ACC112 (cell line): ENCODE measurements around the gene FAM180A.

Experiments
- H2AFZ ChIP-seq: fragments of 200-600 bp; sonication (generic); one replicate; pipeline ENCODE4 v1.6.0; 2017; ENCODE audit warnings: antibody characterized with exemption, low read length; ENCODE audit not compliant: unreplicated experiment
- H3K27ac ChIP-seq: fragments of 200-600 bp; sonication (generic); 2 replicates; pipeline ENCODE4 v1.5.1; 2014; ENCODE audit warnings: low read depth, mild to moderate bottlenecking, antibody characterized with exemption, low read length, moderate library complexity
- H3K27me3 ChIP-seq: fragments of 200-600 bp; sonication (generic); 2 replicates; pipeline ENCODE4 v1.6.1; 2014; ENCODE audit warnings: mild to moderate bottlenecking, antibody characterized with exemption, low read length, moderate library complexity, mixed read lengths; ENCODE audit not compliant: insufficient read depth
- H3K36me3 ChIP-seq: fragments of 200-600 bp; sonication (generic); 2 replicates; pipeline ENCODE4 v1.6.1; 2016; ENCODE audit warnings: mild to moderate bottlenecking, antibody characterized with exemption, low read length, moderate library complexity, mixed read lengths; ENCODE audit not compliant: insufficient read depth
- H3K4me1 ChIP-seq: fragments of 200-600 bp; sonication (generic); one replicate; pipeline ENCODE4 v1.6.1; 2016; ENCODE audit warnings: low read length, mixed read lengths; ENCODE audit not compliant: insufficient read depth, unreplicated experiment, control insufficient read depth
- H3K4me3 ChIP-seq: fragments of 200-600 bp; sonication (generic); 2 replicates; pipeline ENCODE4 v1.5.1; 2014; ENCODE audit warnings: mild to moderate bottlenecking, low read depth, low read length
- H3K79me2 ChIP-seq: fragments of 200-600 bp; sonication (generic); one replicate; pipeline ENCODE4 v1.6.0; 2016; ENCODE audit warnings: low read length; ENCODE audit not compliant: control insufficient read depth, unreplicated experiment, insufficient read depth

FAM180A gene

DNA sequence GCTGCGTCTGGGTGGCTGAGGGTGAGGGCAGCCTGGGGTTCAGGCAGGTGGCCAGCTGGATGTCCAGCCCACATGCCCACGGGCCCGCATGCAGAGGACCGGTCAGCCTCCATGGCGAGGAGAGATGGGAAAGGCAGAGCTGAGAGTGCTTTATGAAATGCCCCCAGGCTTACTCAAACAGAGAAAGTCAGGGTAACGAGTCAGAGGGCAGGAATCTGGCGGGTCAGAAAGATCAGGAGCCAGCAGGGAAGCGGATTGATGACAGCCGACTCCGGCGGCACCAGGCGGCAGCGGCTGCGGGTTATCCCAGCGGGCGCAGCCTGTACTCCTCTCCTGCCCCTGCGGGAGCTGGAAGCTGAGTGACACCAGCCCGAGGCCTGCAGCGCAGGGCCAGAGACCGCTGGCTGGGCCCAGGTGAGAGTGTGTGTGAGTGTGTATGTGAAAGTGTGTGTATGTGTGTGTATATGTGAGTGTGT is 34.0 kb downstream of the FAM180A start:
- H3K27ac ChIP-seq = peak overlapping the region; percentile 59
- H2AFZ ChIP-seq = peak overlapping the region; percentile 19

GRCh38 chr7:135713836-135714470 is 34.7 kb downstream of the FAM180A start:
- Histone ChIP-seq H3K4me3 (peak overlapping the region; percentile 23; the same call in 1 of the 2 replicates), H3K27me3 (no peaks in the 10 kb centered on the region), H3K36me3 (no peaks in the 10 kb centered on the region), H2AFZ (peak overlapping the region; percentile 19), H3K79me2 (no peaks in the 10 kb centered on the region), H3K4me1 (peaks cover 48% of the 10 kb centered on the region), H3K27ac (peak overlapping the region; percentile 59)

More for the DNA sequence above, 34.0 kb downstream of the FAM180A start:
- no peaks in the 10 kb centered on the region for H3K36me3 ChIP-seq
- H3K4me1 ChIP-seq = peaks cover 48% of the 10 kb centered on the region
- H3K4me3 ChIP-seq = peak overlapping the region; percentile 24; the same call in 1 of the 2 replicates
- H3K79me2 ChIP-seq = no peaks in the 10 kb centered on the region
- H3K27me3 ChIP-seq = no peaks in the 10 kb centered on the region

GRCh38 chr7:135712796-135713195 is 35.8 kb downstream of the FAM180A start:
- Histone ChIP-seq H3K79me2 (no peaks in the 10 kb centered on the region), H3K4me1 (peaks cover 48% of the 10 kb centered on the region), H3K4me3 (no peak overlapping the region), H3K27ac (no peak overlapping the region), H3K27me3 (no peaks in the 10 kb centered on the region), H2AFZ (no peak overlapping the region), H3K36me3 (no peaks in the 10 kb centered on the region)

- peaks cover 48% of the 10 kb centered on the region for H3K4me1 ChIP-seq
- H3K4me3 ChIP-seq = no peak overlapping the region
- H2AFZ ChIP-seq = no peak overlapping the region
- no peaks in the 10 kb centered on the region for H3K36me3 ChIP-seq
- no peaks in the 10 kb centered on the region for H3K79me2 ChIP-seq
- no peak overlapping the region for H3K27ac ChIP-seq
- H3K27me3 ChIP-seq = no peaks in the 10 kb centered on the region
These were observed 36.3 kb downstream of the FAM180A start for GRCh38 chr7:135712182-135712782.

DNA sequence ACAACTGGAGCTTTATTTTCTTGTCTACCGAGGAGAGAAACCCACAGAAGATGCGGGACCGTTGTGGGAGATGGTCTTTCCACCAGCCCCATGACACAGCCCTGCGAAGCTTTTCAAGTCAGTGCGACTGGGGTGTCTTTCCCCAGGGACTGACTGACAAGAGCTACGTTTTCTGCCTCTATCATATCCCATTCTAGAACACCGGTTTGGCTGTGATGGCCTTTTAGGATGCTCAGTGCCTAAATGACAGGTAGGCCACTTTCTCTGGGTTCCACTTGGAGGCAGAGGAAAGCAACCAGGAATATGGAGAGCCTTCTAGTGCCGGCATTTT is 37.5 kb downstream of the FAM180A start:
- no peaks in the 10 kb centered on the region for H3K36me3 ChIP-seq
- no peak overlapping the region for H3K4me3 ChIP-seq
- H3K79me2 ChIP-seq = no peaks in the 10 kb centered on the region
- no peak overlapping the region for H2AFZ ChIP-seq
- no peaks in the 10 kb centered on the region for H3K27me3 ChIP-seq
- no peak overlapping the region for H3K27ac ChIP-seq
- peaks cover 44% of the 10 kb centered on the region for H3K4me1 ChIP-seq

- H3K4me1 ChIP-seq = peaks cover 38% of the 10 kb centered on the region
- H2AFZ ChIP-seq = no peak overlapping the region
These were observed 38.0 kb downstream of the FAM180A start for GRCh38 chr7:135710417-135711138.

DNA sequence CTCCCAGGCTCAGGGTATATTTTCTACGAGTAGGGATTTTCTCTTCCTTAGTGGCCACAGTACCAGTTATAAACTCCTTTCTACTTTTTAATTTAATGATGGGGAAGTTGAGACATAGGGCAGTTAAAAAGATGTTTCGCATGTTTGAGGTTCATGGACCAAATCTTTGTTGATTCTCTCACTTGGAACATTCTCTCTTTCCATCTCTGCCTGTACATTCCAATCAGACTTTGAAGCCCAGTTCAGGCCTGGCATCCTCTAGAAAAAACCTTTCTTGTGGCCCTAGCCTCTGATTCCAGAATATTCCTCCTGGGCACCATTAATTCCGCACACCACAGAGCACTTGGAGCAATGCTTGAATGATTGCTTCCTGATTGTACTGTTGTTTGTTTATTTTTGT is 39.1 kb downstream of the FAM180A start:
- peaks cover 31% of the 10 kb centered on the region for H3K4me1 ChIP-seq
- no peaks in the 10 kb centered on the region for H3K27me3 ChIP-seq
- H2AFZ ChIP-seq = no peak overlapping the region
- H3K4me3 ChIP-seq = no peak overlapping the region
- no peak overlapping the region for H3K27ac ChIP-seq
- no peaks in the 10 kb centered on the region for H3K79me2 ChIP-seq
- H3K36me3 ChIP-seq = no peaks in the 10 kb centered on the region

More at GRCh38 chr7:135710417-135711138, 38.0 kb downstream of the FAM180A start:
- no peaks in the 10 kb centered on the region for H3K36me3 ChIP-seq
- no peak overlapping the region for H3K4me3 ChIP-seq
- no peak overlapping the region for H3K27ac ChIP-seq
- H3K27me3 ChIP-seq = no peaks in the 10 kb centered on the region
- no peaks in the 10 kb centered on the region for H3K79me2 ChIP-seq

GRCh38 chr7:135708041-135708440 is 40.6 kb downstream of the FAM180A start:
- Histone ChIP-seq H3K27ac (no peak overlapping the region), H2AFZ (no peak overlapping the region), H3K79me2 (no peaks in the 10 kb centered on the region), H3K4me1 (peaks cover 21% of the 10 kb centered on the region), H3K27me3 (no peaks in the 10 kb centered on the region), H3K4me3 (no peak overlapping the region), H3K36me3 (no peaks in the 10 kb centered on the region)

- Histone ChIP-seq H3K36me3 (no peaks in the 10 kb centered on the region), H3K27ac (no peak overlapping the region), H3K27me3 (no peaks in the 10 kb centered on the region), H3K4me3 (no peak overlapping the region), H2AFZ (no peak overlapping the region), H3K4me1 (peaks cover 17% of the 10 kb centered on the region), H3K79me2 (no peaks in the 10 kb centered on the region)
These were observed 41.0 kb downstream of the FAM180A start for GRCh38 chr7:135707570-135707966.

GRCh38 chr7:135706858-135707569 is 41.6 kb downstream of the FAM180A start:
- Histone ChIP-seq H3K27ac (no peak overlapping the region), H3K27me3 (no peaks in the 10 kb centered on the region), H3K4me1 (peaks cover 14% of the 10 kb centered on the region), H2AFZ (no peak overlapping the region), H3K36me3 (no peaks in the 10 kb centered on the region), H3K4me3 (no peak overlapping the region), H3K79me2 (no peaks in the 10 kb centered on the region)
